GM21786 (cell line): ENCODE results near the gene SMAD2.
A peak's percentile ranks its signal among the peaks of the same experiment; 100 is the strongest.
"Not testable (repeated sequence)": the region's sequence is repeated elsewhere in the genome, so short reads cannot be mapped to it uniquely, and the experiment has no call there.

Experiments
- ATAC-seq: cut with Tn5 transposase; IDR thresholded peaks from one replicate; pipeline ENCODE4 v1.9.1; 2021; ENCODE audit not compliant: unreplicated experiment

Gene SMAD2

DNA sequence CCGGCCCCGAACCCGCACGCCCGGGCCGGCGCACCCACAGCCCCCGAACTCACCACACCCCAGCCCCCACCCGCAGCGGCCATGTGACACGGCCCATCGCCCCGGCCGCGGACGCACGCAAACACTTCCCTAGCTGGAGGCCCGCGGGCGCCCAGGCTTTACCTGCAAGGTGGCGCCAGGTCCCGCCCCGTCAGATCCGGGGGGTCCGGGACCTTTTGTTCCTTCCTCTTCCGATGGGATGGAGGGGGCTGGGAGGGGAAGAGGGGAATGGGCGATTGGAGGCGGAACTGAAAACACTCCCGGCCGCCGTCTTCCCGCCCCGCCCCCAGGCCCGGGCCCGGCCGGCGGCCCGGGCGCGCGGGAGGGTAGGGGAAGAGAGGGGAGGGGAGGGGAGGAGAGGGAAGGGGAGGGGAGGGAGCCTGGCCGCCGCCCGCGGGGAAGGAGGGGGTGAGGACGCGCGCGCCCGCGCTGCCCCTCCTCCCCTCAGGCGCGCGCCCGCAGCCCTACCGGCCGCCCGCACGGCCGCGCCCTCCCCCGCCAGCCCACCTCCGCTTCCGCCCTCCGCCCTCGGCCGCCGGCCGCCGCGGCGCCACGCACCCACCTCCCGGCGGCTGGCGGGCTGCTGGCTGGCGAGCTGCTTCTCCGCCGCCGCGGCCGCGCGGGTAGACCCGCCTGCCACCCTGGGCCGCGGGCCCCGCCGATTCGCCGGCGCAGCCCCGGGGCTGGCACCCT lies at the start of gene SMAD2:
TSS of gene SMAD2 (minus strand) at position 461 of the 732 bp plus-strand sequence. CDS start 33,903 bp downstream, outside the sequence.
- peak; percentile 51 for ATAC-seq

- no peak for ATAC-seq
Measured at GRCh38 chr18:47979611-47980200, 49.2 kb upstream of the SMAD2 start.

GRCh38 chr18:47978603-47979002 lies 48.1 kb upstream of the SMAD2 start:
- ATAC-seq: no peak

DNA sequence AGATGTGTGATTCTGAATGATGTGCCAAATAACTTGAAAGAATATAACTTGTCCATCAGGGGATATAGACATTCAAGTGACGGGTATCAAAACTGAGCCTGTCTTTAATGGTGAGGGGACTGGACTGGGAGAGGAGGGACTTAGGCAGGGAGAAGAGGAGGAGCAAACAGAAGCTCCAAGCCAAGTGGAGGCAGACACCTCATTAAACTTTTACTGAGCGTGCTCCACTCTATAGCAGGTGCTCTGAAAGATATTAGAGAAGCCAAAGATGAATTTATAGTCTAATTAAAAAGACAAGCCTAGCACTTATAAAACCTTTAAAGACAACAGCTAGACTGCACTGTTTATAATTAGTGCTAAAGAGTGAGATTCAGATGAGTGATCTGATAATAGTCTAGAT lies 47.7 kb upstream of the SMAD2 start:
- ATAC-seq: no peak

GRCh38 chr18:47975701-47976100 lies 45.2 kb upstream of the SMAD2 start:
- no peak for ATAC-seq

GRCh38 chr18:47975105-47975504 lies 44.6 kb upstream of the SMAD2 start:
- ATAC-seq: no peak

DNA sequence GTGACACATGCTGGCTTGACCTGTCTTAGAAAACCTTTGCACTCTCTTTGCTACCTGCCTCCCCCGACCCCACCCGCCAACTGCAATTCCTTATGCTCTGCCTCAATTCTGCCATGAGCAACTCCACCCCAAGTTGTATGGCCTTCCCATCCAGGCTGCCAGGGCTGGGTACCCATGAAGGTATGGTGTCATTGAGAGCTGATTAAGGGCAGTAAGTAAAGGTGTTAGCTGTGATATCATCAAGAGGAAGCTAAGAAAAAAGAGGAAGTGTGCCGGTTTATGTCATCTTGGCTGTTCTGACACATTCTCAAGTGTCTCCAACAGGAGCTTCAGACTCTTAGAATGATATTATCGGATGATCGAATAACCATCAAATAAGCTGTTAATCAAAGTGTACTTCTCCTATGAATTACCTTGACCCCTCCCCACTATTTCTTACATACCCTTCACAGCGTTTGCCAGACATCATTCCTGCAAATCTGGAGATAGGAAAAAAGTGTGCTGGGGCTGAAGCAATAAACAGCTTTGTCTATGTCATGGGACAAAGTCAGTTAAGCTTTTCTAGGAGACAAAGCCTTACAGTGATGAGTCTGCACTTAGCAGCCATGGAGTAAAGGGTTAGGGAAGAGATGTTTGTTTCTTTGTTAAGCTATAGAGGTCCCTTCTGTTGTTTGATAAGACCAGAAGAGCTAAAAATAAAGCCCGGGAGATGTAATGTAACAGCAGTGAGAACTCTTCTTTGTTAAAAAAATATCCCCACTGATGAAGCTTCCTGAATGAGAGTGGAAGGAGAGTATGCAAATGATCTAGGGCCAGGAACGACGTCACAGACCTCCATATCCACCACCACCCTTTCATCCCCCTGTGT lies 40.4 kb upstream of the SMAD2 start:
- no peak for ATAC-seq

DNA sequence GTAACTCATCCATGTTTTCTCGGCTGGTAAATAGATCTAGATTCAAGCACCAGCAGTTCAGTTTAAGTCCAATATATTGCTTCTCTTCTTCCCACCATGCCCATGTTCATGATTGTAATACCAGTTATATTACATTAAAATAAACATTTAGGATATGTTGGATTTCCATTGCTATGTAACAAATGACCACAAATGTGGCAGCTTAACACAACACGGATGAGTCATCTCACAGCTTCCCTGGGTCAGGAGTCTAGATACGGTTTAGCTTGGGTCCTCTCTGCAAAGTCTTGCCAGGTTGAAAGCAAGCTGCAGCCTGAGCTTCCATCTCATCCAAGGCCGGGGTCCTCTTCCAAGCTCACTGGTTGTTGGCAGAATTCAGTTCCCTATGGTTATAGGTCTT lies 39.4 kb upstream of the SMAD2 start:
- no peak for ATAC-seq

DNA sequence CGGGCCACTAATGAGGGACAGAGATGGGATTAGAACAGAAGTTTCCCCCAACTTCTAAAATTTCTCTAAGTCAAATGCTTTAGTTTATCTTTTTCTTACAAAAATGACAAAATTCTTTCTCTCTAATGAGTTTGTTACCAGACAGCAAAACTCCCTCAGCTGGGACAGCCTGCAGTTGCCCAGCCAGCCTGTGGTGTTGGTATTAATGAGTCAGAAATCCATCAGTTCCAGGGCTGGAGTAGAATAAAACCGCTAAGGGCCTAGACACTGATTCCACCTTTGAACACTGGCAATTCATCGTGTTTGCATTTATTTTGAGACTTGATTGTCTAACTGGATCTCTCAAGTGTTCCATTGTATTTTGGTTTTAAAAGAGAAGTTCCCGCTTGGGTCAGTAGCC lies 38.3 kb upstream of the SMAD2 start:
- ATAC-seq: no peak

- no peak for ATAC-seq
Measured at GRCh38 chr18:47968006-47968676, 37.7 kb upstream of the SMAD2 start.

GRCh38 chr18:47964053-47964452 lies 33.6 kb upstream of the SMAD2 start:
- ATAC-seq: no peak

DNA sequence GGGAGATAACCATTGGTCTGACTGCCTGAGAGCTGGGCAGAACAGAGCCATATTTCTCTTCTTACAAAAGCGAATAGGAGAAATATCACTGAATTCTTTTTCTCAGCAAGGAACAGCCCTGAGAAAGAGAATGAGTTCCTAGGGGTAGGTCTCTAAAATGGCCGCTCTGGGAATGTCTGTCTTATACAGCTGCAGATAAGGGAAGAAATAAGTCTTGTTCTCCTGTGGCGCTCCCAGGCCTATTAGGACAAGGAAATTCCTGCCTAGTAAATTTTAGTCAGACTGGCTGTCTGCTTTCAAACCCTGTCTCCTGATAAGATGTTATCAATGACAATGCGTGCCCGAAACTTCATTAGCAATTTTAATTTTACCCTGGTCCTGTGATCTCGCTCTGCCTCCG lies 30.5 kb upstream of the SMAD2 start:
- not testable (repeated sequence) for ATAC-seq

DNA sequence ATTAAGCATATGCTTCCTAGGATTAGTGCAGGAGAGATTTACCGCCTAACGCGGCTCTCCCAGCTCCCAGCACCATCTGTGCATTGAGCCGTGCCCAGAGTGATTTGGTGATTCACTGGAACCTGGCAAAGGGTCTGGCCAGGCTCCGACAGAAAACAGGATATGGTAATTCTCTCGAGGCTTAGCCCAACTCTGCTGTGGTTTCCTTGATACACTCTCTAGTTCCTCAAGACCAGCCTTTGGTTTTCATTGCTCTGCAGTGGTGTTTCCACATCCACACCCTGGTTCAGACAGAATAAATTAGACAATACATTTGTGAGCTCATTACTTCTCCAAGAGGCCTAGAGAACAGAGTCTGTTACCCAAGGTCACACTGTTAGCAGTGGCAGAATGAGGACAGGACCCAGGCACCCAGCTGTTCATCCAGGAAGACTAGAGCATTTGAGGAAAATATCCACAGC lies 23.0 kb upstream of the SMAD2 start:
- ATAC-seq: peak; percentile 86

DNA sequence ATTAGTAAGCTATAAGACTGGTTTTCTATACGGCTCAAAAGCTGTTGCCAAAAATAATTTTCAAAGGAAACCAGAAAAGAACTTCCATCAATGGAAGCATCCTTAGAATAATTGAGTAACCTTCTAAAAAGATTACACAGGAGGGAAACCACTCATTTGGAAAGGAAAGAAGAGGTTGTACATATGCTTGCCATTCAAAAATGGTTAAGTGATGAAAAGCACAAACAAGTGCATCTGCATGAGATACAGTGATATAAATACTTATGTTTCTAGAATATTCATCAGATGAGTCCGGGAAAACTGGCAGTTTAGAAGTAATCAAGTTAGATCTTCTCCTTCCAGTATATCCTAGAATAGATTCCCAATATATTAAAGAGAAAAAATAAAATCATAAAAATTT lies 20.1 kb upstream of the SMAD2 start:
- no peak for ATAC-seq

- no peak for ATAC-seq
Measured at GRCh38 chr18:47949202-47949601, 18.7 kb upstream of the SMAD2 start.

DNA sequence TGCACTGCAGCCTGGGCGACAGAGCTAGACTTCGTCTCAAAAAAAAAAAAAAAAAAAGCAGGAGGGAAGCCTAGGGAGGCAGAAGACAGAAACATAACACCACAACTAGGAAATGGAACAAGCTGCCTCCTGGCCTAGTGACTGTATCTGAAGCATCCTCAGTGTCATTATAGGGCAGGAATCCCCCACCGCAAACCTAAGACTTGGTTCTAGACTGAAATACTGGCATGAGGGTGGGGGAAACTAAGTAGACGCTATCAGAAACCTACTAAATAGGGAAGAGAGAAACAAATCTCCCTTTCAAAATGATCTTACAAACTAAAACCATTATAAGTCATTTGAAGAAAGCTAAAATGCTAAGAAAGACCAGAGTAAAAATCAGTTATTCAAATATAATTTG lies 16.4 kb upstream of the SMAD2 start:
- ATAC-seq: no peak

GRCh38 chr18:47944972-47945852 lies 14.8 kb upstream of the SMAD2 start:
- ATAC-seq: no peak

GRCh38 chr18:47936952-47937351 lies 6.5 kb upstream of the SMAD2 start:
- ATAC-seq: no peak

DNA sequence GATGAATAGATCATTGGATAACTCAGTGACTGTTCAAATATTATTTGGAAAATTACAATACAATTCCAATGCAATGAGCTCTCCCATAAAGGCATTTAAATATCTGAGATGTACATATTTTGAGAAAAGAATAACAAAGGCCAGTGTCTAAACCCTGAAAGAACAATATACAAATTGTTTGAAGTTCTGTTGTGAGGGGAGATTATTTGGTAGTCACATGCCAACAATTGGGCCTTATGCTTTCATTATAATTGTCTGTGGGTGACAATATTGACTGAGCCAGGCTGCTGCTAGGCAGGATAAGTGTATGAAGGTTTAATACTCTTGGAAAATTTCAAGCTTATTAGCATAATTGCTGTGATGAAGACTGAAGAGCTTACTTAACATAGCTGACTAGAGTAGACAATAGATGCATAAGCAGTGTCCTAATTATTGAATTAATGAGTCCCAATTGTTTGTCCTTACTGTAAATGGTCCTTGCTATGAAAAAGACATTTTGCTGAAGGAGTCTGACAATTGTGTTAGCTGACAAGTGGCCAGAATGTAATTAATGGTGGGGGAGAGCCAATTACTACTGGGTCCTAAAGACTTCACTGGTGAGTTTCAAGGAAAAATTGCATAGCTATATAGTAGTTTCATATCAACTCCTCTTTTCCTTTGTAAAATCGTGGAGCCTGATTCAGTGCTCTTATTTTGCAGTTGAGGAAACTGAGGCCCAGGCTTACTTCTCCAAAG lies 5.0 kb upstream of the SMAD2 start:
- ATAC-seq: no peak

GRCh38 chr18:47932603-47933002 lies 2.1 kb upstream of the SMAD2 start:
- no peak for ATAC-seq
